ENCODE data around the gene PRIMPOL.

GRCh38 chr4:184648313-184649025 is 1.1 kb upstream of the PRIMPOL start:
- peak in 1 of 2 donors; percentile 7 for TF ChIP-seq CTCF (conservative IDR thresholded peaks at IDR 0.05 in 1 of 2, IDR thresholded peaks at IDR 0.05 in 1 of 2; ENCODE audit: extremely low read depth in 1 of 2, insufficient read depth in 1 of 2, low read depth in 1 of 2, low read length in 2 of 2)
- no peak for TF ChIP-seq EZH2 (IDR thresholded peaks at IDR 0.05; ENCODE audit: borderline replicate concordance, low read length)

All from mammary epithelial cell (primary cell).